M059J (cell line): ENCODE data around the gene FNDC3B. TPM values are rescaled to one million over a fixed set of nuclear protein-coding genes. Genes with fewer than 3 reads are reported as not detected.

Experiments
- DNase-seq: peaks from one replicate; pipeline ENCODE4 v3.0.0-alpha.2; 2012; ENCODE audit warnings: low read depth
- total RNA-seq: library from RNA; depleted of rRNA; stranded (reverse); fragments of >200 nt; shearing (Covaris generic); gene quantifications from 2 replicates; pipeline ENCODE4 v1.2.3, GENCODE V29; 2014

FNDC3B gene
- total RNA-seq, 1 experiment from 2014 or later = 79.0 TPM

- no peak for DNase-seq
Measured at GRCh38 chr3:172073262-172073915, 34.0 kb downstream of the FNDC3B start.

GRCh38 chr3:172074032-172074431, 34.7 kb downstream of the FNDC3B start:
- DNase-seq = no peak

DNA sequence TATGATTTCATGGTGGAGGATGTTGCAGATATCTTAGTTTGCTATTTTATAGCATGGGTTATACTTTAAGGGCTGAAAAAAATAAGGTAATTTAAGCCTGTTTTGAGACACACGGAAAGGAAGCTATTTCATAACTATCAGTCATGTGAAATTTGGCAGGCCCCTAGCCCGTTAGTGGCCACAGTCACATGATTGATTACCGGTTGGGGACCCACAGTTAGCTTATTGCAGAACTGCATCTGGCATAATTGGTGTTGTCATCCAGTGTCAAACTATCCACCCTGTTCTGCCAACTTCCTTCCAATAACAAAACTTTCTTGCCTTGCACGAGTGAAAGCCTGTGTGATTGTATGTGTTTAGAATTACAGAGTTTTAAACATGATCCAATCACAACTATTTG, 35.2 kb downstream of the FNDC3B start:
- DNase-seq = no peak

GRCh38 chr3:172076212-172076611, 36.8 kb downstream of the FNDC3B start:
- peak; percentile 22 for DNase-seq

DNA sequence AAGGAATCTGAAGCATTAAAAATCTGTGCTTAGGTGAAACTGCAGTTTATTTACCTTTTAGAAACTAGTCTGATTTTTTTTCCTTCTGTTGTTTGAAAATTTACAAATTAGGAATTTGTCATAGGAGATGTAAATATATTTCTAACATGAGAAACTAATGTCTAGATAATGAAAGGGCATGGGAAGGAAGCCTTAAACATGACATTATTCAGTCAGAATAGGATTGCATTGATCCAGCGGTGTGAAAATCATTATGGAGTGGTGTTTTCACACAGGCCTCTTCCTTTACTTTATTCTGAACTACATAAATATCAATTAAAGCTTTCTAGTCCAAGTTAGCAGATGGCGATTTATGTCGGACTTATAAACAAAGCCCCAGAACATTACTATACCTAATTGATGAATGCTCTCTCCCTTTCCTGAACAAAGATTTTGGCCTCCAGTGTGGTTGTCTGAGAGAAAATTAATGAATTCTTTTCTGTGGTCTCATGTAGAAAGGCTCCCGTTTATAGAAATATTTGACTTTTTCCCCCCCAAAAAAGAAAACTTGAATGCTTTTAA, 37.9 kb downstream of the FNDC3B start:
- no peak for DNase-seq

- no peak for DNase-seq
Measured at GRCh38 chr3:172078244-172078643, 38.9 kb downstream of the FNDC3B start.

- no peak for DNase-seq
Measured at GRCh38 chr3:172078721-172079120, 39.3 kb downstream of the FNDC3B start.

- DNase-seq = no peak
Measured at GRCh38 chr3:172079326-172079976, 40.1 kb downstream of the FNDC3B start.

DNA sequence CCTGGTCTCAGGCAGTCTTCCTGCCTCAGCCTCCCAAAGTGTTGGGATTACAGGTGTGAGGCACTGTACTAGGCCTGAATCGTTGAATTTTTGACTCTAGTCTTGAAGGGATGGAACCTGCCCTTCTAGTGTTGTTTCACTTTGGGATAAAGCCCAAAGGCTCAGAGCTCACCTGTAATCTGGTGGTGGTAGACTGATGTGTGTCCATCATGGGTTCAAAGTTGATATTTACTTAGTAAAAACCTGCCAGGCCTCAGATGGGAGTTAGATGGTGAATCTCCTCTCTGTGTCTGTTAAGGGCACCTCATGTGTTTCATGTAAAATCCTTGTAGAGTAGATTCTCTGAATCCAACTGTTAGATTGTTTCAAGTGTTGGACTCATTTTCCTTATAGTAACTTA, 41.1 kb downstream of the FNDC3B start:
- no peak for DNase-seq

DNA sequence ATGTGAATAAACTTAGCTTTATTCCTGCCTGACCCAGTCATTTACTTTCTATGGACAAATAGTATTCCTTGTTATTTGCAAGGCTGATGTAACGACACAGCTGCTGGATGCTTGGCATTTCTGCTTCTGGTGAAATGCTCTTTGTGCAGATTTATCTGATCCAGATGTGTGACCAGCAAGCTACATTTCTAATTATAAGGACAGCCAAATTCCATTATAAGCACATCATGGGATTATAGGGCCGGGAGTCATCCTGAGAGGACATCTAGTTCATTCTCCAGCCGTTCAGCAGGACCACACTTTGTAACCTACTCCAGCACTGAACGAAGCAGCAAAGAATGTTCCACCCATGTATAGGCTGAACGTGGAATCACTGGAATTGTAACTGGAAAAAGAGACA, 42.9 kb downstream of the FNDC3B start:
- no peak for DNase-seq

DNA sequence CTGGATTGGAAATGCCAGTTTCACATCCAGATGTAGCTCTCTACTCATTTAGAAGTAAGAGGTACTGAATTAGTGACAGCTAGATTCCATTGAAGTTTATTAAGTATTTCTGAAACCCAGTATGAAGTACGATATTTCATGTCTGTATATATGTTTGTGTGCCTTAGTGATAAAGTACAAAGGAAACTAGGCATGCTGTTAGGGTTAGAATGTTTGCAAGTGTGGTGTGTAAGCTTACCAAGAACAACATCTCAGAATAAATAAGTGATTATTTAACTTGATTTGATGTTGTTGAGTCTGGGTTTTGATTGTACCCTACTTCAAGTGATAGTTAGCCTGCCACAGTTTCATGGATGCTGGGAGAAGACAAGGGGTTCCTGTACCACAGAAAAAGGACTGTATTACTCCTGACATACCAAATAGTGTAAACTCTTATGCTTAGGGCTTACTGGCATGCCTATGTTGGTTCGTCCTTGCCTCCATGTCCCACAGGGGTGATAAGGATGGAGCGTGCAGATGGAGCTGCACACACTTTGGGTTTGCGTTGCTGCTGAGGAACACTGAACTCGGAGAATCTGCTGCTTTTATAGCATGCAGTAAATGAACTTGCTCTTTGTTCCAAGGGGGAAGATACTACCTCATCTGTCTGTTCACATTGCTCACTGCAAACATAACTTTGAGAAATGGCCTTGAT, 43.6 kb downstream of the FNDC3B start:
- DNase-seq = no peak

DNA sequence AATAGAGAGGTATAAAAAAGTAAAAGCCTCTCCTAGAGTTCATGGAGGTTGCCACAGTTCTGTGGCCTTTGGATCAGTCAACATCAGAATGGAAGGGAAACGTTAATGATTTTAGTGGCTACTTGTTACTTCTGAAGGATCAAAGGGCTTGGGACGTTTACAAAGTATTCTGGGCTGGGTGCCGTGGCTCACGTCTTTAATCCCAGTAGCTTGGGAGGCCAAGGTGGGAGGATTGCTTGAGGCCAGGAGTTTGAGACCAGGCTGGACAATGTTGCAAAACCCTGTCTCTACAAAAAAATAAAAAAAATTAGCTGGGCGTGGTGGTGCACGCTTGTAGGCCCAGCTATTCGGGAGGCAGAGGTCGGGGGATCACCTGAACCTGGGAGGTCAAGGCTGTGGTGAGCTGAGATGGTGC, 44.6 kb downstream of the FNDC3B start:
- no peak for DNase-seq

DNA sequence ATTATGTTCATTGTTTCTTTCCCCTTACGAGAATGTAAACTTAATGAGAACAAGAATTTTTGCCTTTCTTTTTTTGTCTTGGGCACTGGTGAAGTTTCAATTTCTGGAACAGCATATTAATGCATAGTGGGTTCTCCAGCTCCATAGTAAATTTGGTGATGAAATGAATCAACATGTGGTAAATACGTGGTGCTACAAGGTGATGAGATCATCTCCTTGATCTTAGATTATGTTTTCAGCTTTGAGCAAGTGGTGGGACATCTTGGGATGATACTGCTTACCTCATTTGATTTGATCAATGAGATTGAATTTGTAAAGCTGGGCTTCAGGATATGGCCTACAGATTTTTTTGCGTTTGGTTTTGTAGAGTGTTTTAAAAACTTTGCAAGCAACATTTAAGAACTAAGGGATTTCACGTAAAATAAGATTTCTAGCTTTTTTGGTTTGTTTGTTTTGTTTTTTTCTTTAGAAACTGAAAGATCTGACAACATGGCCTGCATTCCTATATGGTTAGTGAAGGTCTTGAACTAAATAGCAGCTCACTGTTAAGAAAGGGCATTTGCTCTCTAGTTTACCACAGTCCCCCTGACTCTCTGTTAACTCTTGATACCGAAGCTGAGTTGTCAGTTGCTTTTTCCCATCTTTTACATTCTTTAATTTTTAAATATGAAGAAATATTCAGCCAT, 45.6 kb downstream of the FNDC3B start:
- no peak for DNase-seq

- no peak for DNase-seq
Measured at GRCh38 chr3:172085557-172085895, 46.1 kb downstream of the FNDC3B start.

GRCh38 chr3:172086071-172086470, 46.7 kb downstream of the FNDC3B start:
- DNase-seq = no peak

DNA sequence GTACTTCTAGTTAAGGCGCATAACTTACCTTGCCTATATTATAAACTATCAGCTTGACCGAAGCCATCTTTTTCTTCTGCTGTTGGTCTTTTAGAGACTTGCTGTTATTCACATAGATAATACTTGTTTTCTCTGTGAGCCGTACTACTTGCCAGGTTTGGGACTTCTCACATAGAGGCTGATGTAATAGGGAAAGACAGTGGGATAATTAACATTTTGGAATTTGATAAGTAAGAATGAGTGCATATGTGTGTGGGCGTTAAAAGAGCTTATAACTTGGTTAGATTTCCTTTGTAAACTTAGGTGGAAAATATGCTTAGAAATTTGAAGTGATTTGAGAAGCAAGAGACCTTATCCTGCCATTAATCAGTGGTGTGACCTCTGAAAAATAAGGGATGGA, 47.8 kb downstream of the FNDC3B start:
- DNase-seq = no peak

- no peak for DNase-seq
Measured at GRCh38 chr3:172087602-172088580, 48.5 kb downstream of the FNDC3B start.

DNA sequence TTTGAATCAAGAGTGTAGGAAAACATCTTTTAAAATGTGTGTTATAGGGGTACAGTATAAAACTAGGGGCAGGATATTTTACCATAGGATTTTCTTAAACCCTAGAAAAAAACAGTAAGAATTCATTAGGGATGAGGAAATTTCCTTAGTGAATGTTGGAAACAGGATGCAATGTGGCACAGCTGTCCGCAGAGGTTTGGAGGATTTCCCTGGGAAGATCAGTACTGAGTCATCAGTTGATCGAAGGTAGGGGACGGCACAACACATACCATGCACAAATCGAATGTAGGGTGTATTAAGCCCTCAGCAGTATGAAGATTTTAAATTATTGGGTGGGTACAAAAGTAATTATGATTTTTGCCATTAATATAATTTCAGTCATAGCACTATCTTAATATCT, 49.9 kb downstream of the FNDC3B start:
- no peak for DNase-seq

DNA sequence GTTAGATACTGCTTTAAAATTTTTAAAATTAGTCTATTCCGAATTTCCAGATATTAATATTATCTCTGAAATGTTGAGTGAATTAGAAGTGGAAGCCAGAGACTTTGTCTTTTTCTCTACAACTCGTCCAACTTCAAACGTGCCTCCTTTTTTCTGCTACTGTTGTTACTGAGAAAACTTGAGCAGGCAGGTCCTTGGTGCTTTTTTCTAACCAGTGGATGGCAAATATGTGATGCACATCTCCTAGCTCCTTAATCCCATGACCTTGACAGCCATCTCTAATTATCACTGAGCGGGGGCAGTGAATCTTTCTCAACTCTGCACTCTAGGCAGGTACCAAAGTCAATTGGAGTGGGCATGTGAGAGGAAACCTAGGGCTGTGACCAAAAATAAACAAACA, 50.7 kb downstream of the FNDC3B start:
- no peak for DNase-seq

GRCh38 chr3:172092658-172093057, 53.3 kb downstream of the FNDC3B start:
- no peak for DNase-seq
